BLaER1 treated with 17β-estradiol and CSF1 and Interleukin-3, amounts not matched to agents 10 nM and 100 nM (cell line): Measurements from ENCODE around the gene ART1.
A peak's percentile ranks its signal among the peaks of the same experiment; 100 is the strongest.

ENCODE experiments used
- H3K27ac ChIP-seq, 11 experiments: shearing (Covaris generic); formaldehyde crosslinking; 2 replicates each; pipeline ENCODE4 v1.8.1; 2022
- H3K27me3 ChIP-seq, 11 experiments: shearing (Covaris generic); formaldehyde crosslinking; 2 replicates each; pipeline ENCODE4 v1.8.1; 2022
- H3K36me3 ChIP-seq, 11 experiments: shearing (Covaris generic); formaldehyde crosslinking; 2 replicates each; pipeline ENCODE4 v1.8.1; 2022
- H3K4me1 ChIP-seq, 10 experiments: shearing (Covaris generic); formaldehyde crosslinking; 2 replicates each; pipeline ENCODE4 v1.8.1; 2022
- H3K4me2 ChIP-seq, 11 experiments: shearing (Covaris generic); formaldehyde crosslinking; 2 replicates each; pipeline ENCODE4 v1.8.1; 2022
- H3K4me3 ChIP-seq, 10 experiments: shearing (Covaris generic); formaldehyde crosslinking; 2 replicates each; pipeline ENCODE4 v1.8.1; 2022
- H3K9ac ChIP-seq, 11 experiments: shearing (Covaris generic); formaldehyde crosslinking; 2 replicates each; pipeline ENCODE4 v1.8.1; 2022
- H3K9me3 ChIP-seq, 11 experiments: shearing (Covaris generic); formaldehyde crosslinking; replicated peaks in 1 of 11; 2 replicates each; pipeline ENCODE4 v1.8.1; 2022
- H4K20me1 ChIP-seq, 11 experiments: shearing (Covaris generic); formaldehyde crosslinking; 2 replicates each; pipeline ENCODE4 v1.8.1; 2022
- Cebpa-rat ChIP-seq, 11 experiments: shearing (Covaris generic); IDR thresholded peaks; 2 replicates each; pipeline ENCODE4 v1.8.1; 2022

Gene ART1

DNA sequence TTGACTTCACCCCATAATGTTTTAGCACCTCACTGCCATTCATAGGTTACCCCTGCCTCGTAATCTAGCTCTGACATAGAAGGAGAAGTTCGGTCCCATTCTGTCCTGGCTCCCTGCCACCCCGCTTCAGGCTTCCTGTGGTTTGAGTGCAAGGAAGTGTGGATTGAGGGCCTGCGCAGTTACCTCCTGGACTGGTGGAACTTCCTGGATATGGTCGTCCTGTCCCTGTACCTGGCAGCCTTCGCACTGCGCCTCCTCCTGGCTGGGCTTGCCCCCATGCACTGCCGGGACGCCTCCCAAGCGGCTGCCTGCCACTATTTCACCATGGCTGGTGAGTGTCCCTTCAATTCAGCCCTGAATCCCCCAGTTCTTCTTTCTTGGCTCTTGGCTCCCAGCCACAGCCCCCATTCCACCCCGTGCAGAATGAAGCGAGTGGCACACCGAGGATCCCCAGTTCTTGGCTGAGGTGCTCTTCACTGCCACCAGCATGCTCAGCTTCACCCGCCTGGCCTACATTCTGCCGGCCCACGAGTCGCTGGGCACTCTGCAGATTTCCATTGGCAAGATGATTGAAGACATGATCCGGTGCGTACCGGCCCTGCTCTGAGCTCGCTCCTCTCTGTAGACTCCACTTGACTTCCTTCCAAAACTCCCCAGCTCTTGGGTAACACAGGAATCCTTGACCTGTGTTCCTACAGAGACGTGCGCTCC, 18.5 kb upstream of the ART1 start:
- peak overlapping the region in 10 of 11 experiments; percentile 0 to 69 (median 36); a peak in 14 of 22 replicates for H3K4me2 ChIP-seq
- peaks cover 0 to 12% (median 9%) of the 10 kb centered on the region in 10 experiments; a peak in 14 of 20 replicates for H3K4me1 ChIP-seq
- H3K9me3 ChIP-seq, result no peaks in the 10 kb centered on the region
- no peak for TF ChIP-seq Cebpa-rat (IDR thresholded peaks at IDR 0.05)
- H3K9ac ChIP-seq, result no peak overlapping the region
- no peaks in the 10 kb centered on the region for H3K27me3 ChIP-seq
- H3K27ac ChIP-seq, result peak overlapping the region in 4 of 11 experiments; percentile 34 to 47 (median 42); a peak in 5 of 22 replicates
- no peak overlapping the region for H3K4me3 ChIP-seq
- H3K36me3 ChIP-seq, result no peaks in the 10 kb centered on the region
- no peaks in the 10 kb centered on the region for H4K20me1 ChIP-seq

DNA sequence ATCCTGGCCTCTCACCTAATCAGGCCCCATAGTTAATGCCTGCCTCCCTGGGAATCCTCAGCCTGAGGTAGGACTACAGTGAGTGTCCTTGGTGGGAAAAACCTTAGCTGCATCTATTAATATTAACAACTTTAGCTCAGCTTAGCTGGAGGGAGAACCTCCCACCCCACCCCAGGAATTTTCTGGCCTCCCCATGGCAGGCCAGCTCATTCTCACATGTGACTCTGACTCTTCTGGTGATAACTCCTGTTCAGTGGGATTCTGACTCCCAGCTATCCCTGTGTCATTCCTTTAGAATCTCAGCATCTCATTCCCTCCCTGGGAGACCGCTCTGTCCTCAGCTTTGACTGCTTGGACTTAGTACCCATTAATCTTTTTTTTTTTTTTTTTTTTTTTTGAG, 17.6 kb upstream of the ART1 start:
- no peak overlapping the region for H3K9ac ChIP-seq
- no peaks in the 10 kb centered on the region for H4K20me1 ChIP-seq
- no peaks in the 10 kb centered on the region for H3K9me3 ChIP-seq
- TF ChIP-seq Cebpa-rat (IDR thresholded peaks at IDR 0.05), result no peak
- H3K4me1 ChIP-seq, result peaks cover 0 to 12% (median 9%) of the 10 kb centered on the region in 10 experiments; a peak in 14 of 20 replicates
- H3K4me2 ChIP-seq, result no peak overlapping the region
- H3K4me3 ChIP-seq, result no peak overlapping the region
- no peaks in the 10 kb centered on the region for H3K27me3 ChIP-seq
- no peak overlapping the region for H3K27ac ChIP-seq
- H3K36me3 ChIP-seq, result no peaks in the 10 kb centered on the region

DNA sequence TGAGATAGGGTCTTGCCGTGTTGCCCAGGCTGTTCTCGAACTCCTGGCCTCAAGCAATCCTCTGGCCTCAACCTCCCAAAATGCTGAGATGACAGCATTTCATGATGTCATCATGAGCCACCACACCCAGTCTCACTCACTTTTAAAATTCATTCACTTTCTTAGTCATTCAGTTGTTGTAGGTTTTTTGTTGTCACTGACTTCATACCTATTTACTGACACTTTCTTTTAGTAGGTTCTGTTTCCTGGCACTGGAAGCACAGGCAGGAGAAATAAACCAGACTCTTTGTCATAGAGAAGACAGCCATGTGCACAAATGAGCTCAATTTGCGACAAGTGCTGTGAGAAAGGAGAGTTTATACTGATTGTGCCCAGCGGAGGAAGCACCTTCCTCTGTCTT, 13.6 kb upstream of the ART1 start:
- H4K20me1 ChIP-seq, result no peaks in the 10 kb centered on the region
- peaks cover 0 to 12% (median 3%) of the 10 kb centered on the region in 10 experiments; a peak in 14 of 20 replicates for H3K4me1 ChIP-seq
- TF ChIP-seq Cebpa-rat (IDR thresholded peaks at IDR 0.05), result no peak
- no peak overlapping the region for H3K4me3 ChIP-seq
- no peaks in the 10 kb centered on the region for H3K27me3 ChIP-seq
- no peaks in the 10 kb centered on the region for H3K9me3 ChIP-seq
- no peak overlapping the region for H3K27ac ChIP-seq
- H3K36me3 ChIP-seq, result no peaks in the 10 kb centered on the region
- no peak overlapping the region for H3K9ac ChIP-seq
- H3K4me2 ChIP-seq, result no peak overlapping the region

DNA sequence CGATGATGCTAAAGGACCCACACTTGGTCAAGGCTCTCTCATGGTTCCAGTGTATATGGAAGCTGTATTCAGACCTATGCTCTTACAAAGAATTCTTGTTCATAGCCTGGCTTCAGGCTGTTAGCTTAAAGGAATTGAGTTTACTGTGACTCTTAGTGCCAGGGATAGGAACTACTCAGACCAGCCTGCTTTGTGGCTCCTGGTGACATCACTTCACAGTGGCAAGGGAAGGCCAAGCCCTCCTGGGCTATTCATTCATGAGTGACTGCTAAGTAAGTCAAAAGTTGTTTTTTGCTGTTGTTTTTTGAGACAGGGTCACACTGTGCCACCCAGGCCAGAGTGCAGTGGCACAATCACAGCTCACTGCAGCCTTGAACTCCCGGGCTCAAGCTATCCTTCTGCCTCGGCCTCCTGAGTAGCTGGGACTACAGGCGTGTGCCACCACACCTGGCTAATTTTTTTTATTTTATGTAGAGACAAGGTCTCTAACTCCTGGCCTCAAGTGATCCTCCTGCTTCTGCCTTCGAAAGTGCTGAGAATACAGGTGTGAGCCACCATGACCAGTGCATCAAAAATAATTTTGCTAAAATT, 12.8 kb upstream of the ART1 start:
- Histone ChIP-seq H3K9me3 (no peaks in the 10 kb centered on the region), H3K4me1 (peaks cover 0 to 7% (median 0%) of the 10 kb centered on the region in 10 experiments; a peak in 1 of 20 replicates), H4K20me1 (no peaks in the 10 kb centered on the region), H3K27me3 (no peaks in the 10 kb centered on the region), H3K4me3 (no peak overlapping the region), H3K9ac (no peak overlapping the region), H3K4me2 (no peak overlapping the region), H3K27ac (no peak overlapping the region), H3K36me3 (no peaks in the 10 kb centered on the region)
- TF ChIP-seq Cebpa-rat (IDR thresholded peaks at IDR 0.05), result no peak

DNA sequence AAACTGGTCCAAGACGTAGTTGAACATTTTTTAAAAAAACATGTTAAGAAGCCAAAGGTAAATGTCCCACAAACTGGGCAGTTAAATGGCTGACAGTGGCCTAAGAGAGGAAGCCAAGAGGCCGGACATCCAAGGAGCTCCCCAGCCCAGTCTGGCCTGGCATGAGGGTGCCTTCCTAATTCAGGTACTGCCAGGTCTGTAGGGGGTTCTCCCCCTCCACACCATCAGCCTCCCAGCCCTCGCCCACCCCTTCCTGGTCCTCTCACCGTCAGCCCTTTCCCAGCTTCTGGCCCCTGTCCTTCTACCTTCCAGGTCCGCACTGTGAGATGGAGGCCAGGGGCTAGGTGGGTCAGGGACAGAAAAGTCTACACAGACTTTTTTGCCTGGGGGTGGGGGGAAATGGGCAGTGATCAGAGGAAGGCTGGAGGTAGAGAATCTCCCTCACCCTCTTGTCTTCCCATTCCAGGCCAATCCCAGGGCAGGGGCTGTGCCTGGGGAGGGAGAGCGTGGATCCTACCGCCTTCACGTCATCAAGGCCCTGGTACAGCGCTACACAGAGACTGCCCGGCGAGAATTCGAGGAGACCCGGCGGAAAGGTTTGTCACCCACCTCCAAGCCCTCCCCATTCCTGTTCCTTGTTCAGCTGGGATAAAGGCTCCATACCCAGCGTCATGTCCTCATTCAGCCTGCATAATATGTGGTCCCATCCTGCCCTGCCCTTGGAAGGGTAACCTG, 9.1 kb upstream of the ART1 start:
- Histone ChIP-seq H3K36me3 (no peaks in the 10 kb centered on the region), H3K27me3 (no peaks in the 10 kb centered on the region)

DNA sequence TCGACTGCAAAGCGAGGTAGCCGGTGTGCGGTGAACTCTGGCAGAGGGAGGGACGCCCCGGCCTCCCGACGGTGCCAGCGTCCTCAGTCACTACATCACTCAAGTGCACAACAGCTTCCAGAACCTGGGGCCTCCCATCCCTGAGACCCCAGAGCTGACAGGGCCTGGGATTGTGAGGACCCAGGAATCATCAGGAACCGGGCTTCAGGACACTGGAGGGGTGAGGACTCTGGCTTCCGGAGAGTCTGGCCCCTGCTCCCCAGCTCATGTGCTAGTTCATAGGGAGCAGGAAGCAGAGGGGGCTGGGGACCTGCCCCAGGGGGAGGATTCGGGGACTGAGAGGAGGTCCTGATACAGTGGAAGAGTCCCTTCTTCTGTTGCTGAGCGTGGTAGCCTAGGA, 7.7 kb upstream of the ART1 start:
- H3K27me3 ChIP-seq, result peaks cover 10 to 13% (median 11%) of the 10 kb centered on the region in 11 experiments
- H4K20me1 ChIP-seq, result no peaks in the 10 kb centered on the region
- no peak for TF ChIP-seq Cebpa-rat (IDR thresholded peaks at IDR 0.05)
- no peaks in the 10 kb centered on the region for H3K36me3 ChIP-seq
- H3K4me2 ChIP-seq, result no peak overlapping the region
- peaks cover 0 to 9% (median under 1%) of the 10 kb centered on the region in 11 experiments; a peak in 7 of 22 replicates for H3K9me3 ChIP-seq
- no peak overlapping the region for H3K4me3 ChIP-seq
- H3K27ac ChIP-seq, result no peak overlapping the region
- H3K4me1 ChIP-seq, result peaks cover 2 to 29% (median 13%) of the 10 kb centered on the region in 10 experiments; a peak in 16 of 20 replicates
- no peak overlapping the region for H3K9ac ChIP-seq

More for the DNA sequence above, 9.1 kb upstream of the ART1 start:
- Histone ChIP-seq H4K20me1 (no peaks in the 10 kb centered on the region), H3K9me3 (no peaks in the 10 kb centered on the region), H3K4me1 (peaks cover 0 to 26% (median 13%) of the 10 kb centered on the region in 10 experiments; a peak in 11 of 20 replicates), H3K4me3 (no peak overlapping the region), H3K4me2 (no peak overlapping the region), H3K27ac (no peak overlapping the region), H3K9ac (no peak overlapping the region)
- TF ChIP-seq Cebpa-rat (IDR thresholded peaks at IDR 0.05), result no peak

DNA sequence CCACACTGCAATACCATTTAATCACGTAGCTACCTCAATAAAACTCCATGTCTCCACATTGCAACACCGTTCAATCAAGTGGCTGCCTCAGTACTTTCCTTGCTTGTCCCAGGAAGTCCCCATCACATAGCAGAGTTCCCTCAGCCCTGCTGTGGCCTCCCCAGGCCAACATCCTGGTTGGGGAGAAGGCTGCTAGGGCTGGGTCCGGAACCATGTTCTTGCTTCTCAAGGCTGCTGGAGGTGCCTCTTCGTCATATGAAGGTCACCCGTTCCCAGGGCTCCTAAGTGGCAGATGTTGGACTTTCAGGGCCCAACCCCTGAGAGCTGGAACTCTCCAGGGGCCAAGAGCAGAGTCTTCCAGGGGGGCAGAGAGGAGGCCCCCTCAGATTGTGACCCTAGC, 6.4 kb upstream of the ART1 start:
- no peak for TF ChIP-seq Cebpa-rat (IDR thresholded peaks at IDR 0.05)

DNA sequence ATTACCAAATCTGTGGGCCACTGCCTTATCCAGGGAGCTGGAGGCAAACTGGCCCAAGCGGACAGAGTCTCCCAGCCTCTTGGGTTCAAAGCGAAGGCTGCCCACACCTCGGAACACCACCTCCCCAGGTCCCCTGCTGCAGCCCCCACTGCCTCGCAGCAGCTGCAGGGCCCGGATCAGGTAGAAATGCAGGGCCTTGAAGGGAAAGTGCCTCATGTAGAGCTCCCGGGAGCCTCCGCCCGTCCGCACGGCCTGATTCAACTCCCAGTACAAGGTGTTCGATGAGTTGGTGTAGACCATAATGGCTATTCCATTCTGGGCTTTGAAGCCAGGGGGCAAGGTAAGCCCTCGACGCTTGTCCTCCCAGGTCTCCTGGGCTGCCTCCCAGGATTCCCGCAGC, 5.1 kb upstream of the ART1 start:
- peak overlapping the region in 2 of 11 experiments; percentile 22 to 28; a peak in 1 of 22 replicates for H3K9ac ChIP-seq
- TF ChIP-seq Cebpa-rat (IDR thresholded peaks at IDR 0.05), result no peak

More for the DNA sequence above, 6.4 kb upstream of the ART1 start:
- H3K4me3 ChIP-seq, result no peak overlapping the region
- peaks cover 21 to 25% (median 24%) of the 10 kb centered on the region in 11 experiments for H3K27me3 ChIP-seq
- no peak overlapping the region for H3K9ac ChIP-seq
- peaks cover 0 to 21% (median 8%) of the 10 kb centered on the region in 11 experiments; a peak in 9 of 22 replicates for H3K9me3 ChIP-seq
- H3K4me1 ChIP-seq, result peaks cover 8 to 39% (median 22%) of the 10 kb centered on the region in 10 experiments; a peak in 18 of 20 replicates
- no peaks in the 10 kb centered on the region for H4K20me1 ChIP-seq
- peak overlapping the region in 5 of 11 experiments; percentile 25 to 64 (median 59); a peak in 8 of 22 replicates for H3K27ac ChIP-seq
- peak overlapping the region in 6 of 11 experiments; percentile 43 to 65 (median 58); a peak in 9 of 22 replicates for H3K4me2 ChIP-seq
- no peaks in the 10 kb centered on the region for H3K36me3 ChIP-seq

More for the DNA sequence above, 5.1 kb upstream of the ART1 start:
- Histone ChIP-seq H4K20me1 (no peaks in the 10 kb centered on the region), H3K9me3 (peaks cover 7 to 33% (median 17%) of the 10 kb centered on the region in 11 experiments; a peak in 19 of 22 replicates), H3K4me1 (peaks cover 8 to 32% (median 22%) of the 10 kb centered on the region in 10 experiments; a peak in 18 of 20 replicates), H3K27me3 (peaks cover 21 to 27% (median 25%) of the 10 kb centered on the region in 11 experiments), H3K4me3 (no peak overlapping the region), H3K27ac (peak overlapping the region in 7 of 11 experiments; percentile 39 to 64 (median 52); a peak in 13 of 22 replicates), H3K4me2 (peak overlapping the region in 9 of 11 experiments; percentile 7 to 65 (median 47); a peak in 12 of 22 replicates), H3K36me3 (no peaks in the 10 kb centered on the region)
